ENCODE measurements around the gene AP3M1.
A peak's percentile ranks its signal among the peaks of the same experiment; 100 is the strongest.

AP3M1 gene

DNA sequence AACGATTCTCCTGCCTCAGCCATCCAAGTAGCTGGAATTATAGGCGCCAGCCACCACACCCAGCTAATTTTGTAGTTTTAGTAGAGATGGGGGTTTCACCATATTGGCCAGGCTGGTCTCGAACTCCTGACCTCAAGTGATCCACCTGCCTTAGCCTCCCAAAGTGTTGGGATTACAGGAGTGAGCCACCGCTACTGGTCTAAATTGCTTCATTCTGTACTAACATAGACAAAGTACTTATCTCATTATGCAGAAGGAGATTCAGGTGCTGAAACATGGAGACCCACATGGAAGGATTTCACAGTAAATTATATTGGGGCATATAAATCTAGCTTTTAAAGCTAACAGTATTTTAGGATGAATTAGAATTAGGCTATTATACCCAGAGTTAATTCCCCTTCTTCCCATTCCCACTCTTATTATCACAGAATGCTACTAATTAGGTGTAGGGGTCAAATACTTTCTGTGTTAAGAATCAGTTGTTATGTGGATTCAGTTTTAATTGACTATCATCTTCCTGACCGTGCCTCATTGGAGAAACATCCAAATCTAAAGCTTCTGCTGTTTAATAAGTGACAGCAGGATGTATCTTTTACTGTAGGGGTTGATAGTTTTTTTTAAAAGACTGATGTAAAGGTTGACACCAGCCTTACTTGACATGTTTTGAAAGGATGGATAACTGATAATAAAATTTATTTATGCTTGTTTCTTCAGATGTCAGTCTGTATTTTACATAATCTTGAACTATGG is 27.6 kb upstream of the AP3M1 start:
- Histone ChIP-seq H3K27ac (ENCODE audit: low read depth, low read length) (no peak overlapping the region), H3K4me2 (ENCODE audit: low read length) (peak overlapping the region; percentile 8), H3K9me2 (replicated peaks; ENCODE audit: control insufficient read depth, low read length) (no peaks in the 10 kb centered on the region), H3K4me3 (ENCODE audit: low read length) (peak overlapping the region; percentile 4; the same call in 1 of the 2 replicates), H3K9me3 (ENCODE audit: control insufficient read depth, insufficient read depth, low read length) (no peaks in the 10 kb centered on the region), H3K4me1 (ENCODE audit: control insufficient read depth, low read length) (peaks cover 33% of the 10 kb centered on the region), H3K79me2 (ENCODE audit: control insufficient read depth, low read length) (peaks cover 53% of the 10 kb centered on the region), H3F3A (ENCODE audit: control insufficient read depth, insufficient read depth) (peaks cover 13% of the 10 kb centered on the region), H3K27me3 (ENCODE audit: control insufficient read depth, low read length) (no peaks in the 10 kb centered on the region), H4K20me1 (ENCODE audit: control insufficient read depth, insufficient read depth, low read depth, low read length) (peaks cover 3% of the 10 kb centered on the region; the same call in 1 of the 2 replicates), H3K36me3 (ENCODE audit: control insufficient read depth, low read length) (no peaks in the 10 kb centered on the region)
- no peak for TF ChIP-seq EZH2phosphoT487 (IDR thresholded peaks at IDR 0.05; ENCODE audit: borderline replicate concordance, low read length)
- TF ChIP-seq, protein P1, sequence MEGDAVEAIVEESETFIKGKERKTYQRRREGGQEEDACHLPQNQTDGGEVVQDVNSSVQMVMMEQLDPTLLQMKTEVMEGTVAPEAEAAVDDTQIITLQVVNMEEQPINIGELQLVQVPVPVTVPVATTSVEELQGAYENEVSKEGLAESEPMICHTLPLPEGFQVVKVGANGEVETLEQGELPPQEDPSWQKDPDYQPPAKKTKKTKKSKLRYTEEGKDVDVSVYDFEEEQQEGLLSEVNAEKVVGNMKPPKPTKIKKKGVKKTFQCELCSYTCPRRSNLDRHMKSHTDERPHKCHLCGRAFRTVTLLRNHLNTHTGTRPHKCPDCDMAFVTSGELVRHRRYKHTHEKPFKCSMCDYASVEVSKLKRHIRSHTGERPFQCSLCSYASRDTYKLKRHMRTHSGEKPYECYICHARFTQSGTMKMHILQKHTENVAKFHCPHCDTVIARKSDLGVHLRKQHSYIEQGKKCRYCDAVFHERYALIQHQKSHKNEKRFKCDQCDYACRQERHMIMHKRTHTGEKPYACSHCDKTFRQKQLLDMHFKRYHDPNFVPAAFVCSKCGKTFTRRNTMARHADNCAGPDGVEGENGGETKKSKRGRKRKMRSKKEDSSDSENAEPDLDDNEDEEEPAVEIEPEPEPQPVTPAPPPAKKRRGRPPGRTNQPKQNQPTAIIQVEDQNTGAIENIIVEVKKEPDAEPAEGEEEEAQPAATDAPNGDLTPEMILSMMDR (IDR thresholded peaks at IDR 0.05; ENCODE audit: low read depth, low read length, poor library complexity, severe bottlenecking), result no peak

DNA sequence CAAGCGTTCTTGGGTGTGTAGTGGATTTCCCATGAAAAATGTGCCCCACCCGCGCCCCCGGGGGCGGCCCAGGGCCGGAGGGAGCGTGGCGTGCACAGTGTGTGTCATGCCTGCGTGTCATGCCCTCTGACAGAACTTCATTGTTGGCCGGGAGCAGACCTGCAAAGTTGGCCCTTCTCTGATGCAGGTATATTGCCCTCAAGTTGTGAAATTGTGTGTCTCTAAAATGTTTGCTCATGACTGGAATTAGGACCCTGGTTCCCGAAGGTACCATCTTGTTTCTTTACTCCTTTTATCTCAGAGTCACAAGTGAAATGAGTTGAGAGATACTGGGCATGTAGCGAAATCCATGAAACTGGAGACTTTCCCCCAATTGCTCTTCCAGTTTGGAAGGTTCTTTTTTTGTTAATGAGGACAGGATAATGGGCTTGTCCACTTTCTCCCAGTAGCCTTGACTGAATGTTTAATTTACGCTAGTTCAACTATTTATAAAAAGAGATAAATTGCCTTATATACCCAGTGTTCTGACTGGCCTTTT is 26.6 kb upstream of the AP3M1 start:
- Histone ChIP-seq H3F3A (ENCODE audit: control insufficient read depth, insufficient read depth) (peaks cover 13% of the 10 kb centered on the region), H3K9me3 (ENCODE audit: control insufficient read depth, insufficient read depth, low read length) (no peaks in the 10 kb centered on the region), H3K27ac (ENCODE audit: low read depth, low read length) (peak overlapping the region; percentile 37; the same call in 1 of the 2 replicates), H3K27me3 (ENCODE audit: control insufficient read depth, low read length) (no peaks in the 10 kb centered on the region), H3K4me2 (ENCODE audit: low read length) (peak overlapping the region; percentile 91), H3K79me2 (ENCODE audit: control insufficient read depth, low read length) (peaks cover 43% of the 10 kb centered on the region), H3K4me3 (ENCODE audit: low read length) (peak overlapping the region; percentile 84), H3K9me2 (replicated peaks; ENCODE audit: control insufficient read depth, low read length) (no peaks in the 10 kb centered on the region), H4K20me1 (ENCODE audit: control insufficient read depth, insufficient read depth, low read depth, low read length) (peaks cover 3% of the 10 kb centered on the region; the same call in 1 of the 2 replicates), H3K4me1 (ENCODE audit: control insufficient read depth, low read length) (peaks cover 33% of the 10 kb centered on the region), H3K36me3 (ENCODE audit: control insufficient read depth, low read length) (no peaks in the 10 kb centered on the region)
- no peak for TF ChIP-seq EZH2phosphoT487 (IDR thresholded peaks at IDR 0.05; ENCODE audit: borderline replicate concordance, low read length)
- TF ChIP-seq, protein P1 (IDR thresholded peaks at IDR 0.05; ENCODE audit: low read depth, low read length, poor library complexity, severe bottlenecking), result no peak

DNA sequence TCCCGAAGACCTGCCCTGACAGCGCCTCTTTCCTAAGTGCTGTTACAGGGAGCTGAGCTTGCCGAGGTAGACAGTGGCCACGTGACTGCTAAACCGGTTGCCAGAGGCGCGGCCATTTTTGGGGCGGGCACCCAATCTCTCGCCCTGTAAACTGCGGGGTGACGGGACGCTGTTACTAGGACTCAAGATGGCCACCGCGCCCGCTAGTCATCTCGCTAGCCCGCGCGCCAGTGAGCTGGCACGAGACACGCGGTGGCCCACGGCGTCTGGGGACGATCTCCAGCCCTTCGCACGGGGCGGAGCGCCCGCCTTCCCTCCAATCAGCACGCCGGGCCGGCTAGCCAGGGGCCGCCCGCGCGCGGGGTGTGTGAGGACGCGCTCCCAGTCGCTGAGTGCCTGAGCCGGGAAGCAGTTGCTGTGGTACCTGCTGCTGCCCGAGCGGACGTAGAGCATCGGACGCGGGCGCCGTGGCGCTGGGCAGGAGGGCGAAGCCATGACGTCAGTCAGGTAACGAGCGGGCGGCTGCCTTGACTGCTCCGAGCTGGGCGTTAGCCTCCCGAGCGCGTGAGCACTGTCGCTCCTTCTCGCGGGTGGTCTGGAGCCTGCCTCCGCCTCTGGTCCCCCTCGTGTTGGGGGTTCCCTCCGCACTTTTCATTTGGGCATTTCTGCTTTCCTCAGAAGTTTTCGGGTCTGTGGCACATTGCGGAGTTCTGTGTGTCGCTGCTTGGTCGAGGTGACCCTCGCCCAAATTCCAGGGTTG is 25.9 kb upstream of the AP3M1 start:
- Histone ChIP-seq H3K9me3 (ENCODE audit: control insufficient read depth, insufficient read depth, low read length) (no peaks in the 10 kb centered on the region), H3K27me3 (ENCODE audit: control insufficient read depth, low read length) (no peaks in the 10 kb centered on the region), H3K27ac (ENCODE audit: low read depth, low read length) (peak overlapping the region; percentile 37), H3K9me2 (replicated peaks; ENCODE audit: control insufficient read depth, low read length) (no peaks in the 10 kb centered on the region), H3F3A (ENCODE audit: control insufficient read depth, insufficient read depth) (peaks cover 13% of the 10 kb centered on the region), H3K4me1 (ENCODE audit: control insufficient read depth, low read length) (peaks cover 33% of the 10 kb centered on the region), H4K20me1 (ENCODE audit: control insufficient read depth, insufficient read depth, low read depth, low read length) (peaks cover 3% of the 10 kb centered on the region; the same call in 1 of the 2 replicates), H3K79me2 (ENCODE audit: control insufficient read depth, low read length) (peaks cover 38% of the 10 kb centered on the region), H3K4me2 (ENCODE audit: low read length) (peak overlapping the region; percentile 91), H3K4me3 (ENCODE audit: low read length) (peak overlapping the region; percentile 84), H3K36me3 (ENCODE audit: control insufficient read depth, low read length) (no peaks in the 10 kb centered on the region)
- TF ChIP-seq, protein P1 (IDR thresholded peaks at IDR 0.05; ENCODE audit: low read depth, low read length, poor library complexity, severe bottlenecking), result no peak
- no peak for TF ChIP-seq EZH2phosphoT487 (IDR thresholded peaks at IDR 0.05; ENCODE audit: borderline replicate concordance, low read length)
